ENCODE measurements around the gene CNBD2.

Gene CNBD2

GRCh38 chr20:36017048-36017951 is 48.9 kb downstream of the CNBD2 start:
- TF ChIP-seq CTCF (IDR thresholded peaks at IDR 0.05) = no peak

GRCh38 chr20:36018208-36018988 is 50.0 kb downstream of the CNBD2 start:
- no peak for TF ChIP-seq CTCF (IDR thresholded peaks at IDR 0.05)

DNA sequence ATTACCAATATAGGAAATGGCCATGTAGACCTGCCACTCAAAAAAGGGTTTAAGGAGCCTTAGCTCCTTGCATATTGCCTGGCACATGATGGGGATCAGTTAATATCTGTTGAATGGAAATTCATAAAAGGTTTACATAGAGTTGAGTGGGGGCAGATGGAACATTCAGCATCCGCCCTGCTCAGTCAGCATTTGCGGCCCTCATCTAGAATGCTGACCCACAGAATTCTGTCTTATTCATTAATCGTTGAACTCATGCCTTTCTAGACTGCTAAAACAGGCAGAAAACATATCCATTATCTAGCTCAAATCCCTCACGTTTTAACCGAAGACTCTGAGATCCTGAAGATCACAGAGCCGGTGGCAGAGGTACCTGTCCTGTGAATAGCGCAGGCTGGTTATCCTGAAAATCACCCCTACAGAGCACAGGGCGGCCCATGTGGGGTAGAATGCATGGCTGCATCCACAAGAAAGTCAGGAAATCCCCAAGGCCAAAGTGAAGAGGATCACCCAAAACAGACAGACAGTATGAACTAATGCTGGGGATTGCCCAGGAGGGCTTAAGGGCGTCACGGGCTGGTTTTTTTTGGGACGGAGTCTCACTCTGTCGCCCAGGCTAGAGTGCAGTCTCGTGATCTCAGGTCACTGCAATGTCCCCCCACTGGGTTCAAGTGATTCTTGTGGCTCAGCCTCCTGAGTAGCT is 59.9 kb downstream of the CNBD2 start:
- TF ChIP-seq CTCF (IDR thresholded peaks at IDR 0.05) = no peak

DNA sequence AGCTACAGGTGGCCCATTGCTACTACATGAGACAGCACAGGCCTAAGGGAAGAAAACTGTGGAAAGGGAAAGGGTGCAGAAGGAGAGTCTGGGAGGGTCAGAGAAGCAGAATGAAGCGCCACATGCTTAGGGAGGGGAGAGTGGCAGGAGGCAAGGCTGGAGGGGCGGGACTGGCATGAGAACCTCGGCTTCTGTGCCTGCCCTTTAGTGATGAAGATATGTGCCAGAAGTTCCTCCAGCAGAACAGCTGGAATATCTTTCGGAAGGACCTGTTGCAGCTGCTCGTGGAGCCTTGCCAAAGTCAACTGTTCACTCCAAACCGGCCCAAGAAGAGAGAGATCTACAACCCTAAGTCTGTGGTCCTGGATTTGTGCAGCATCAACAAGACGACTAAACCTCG is 61.8 kb downstream of the CNBD2 start:
- no peak for TF ChIP-seq CTCF (IDR thresholded peaks at IDR 0.05)

DNA sequence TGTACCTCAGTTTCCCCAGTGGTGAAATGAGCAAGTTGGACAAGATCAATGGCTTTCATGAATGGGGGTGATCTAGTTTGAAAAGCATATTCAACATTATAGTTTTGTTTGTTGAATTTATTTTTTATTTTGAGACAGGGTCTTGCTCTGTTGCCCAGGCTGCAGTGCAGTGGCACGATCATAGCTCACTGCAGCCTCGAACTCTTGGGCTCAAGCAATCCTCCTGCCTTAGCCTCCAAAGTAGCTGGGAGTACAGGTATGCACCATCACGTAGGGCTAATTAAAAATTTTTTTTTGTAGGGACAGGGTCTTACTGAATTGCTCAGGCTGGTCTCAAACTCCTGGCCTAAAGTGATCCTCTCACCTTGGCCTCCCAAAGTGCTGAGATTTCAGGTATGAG is 63.4 kb downstream of the CNBD2 start:
- no peak for TF ChIP-seq CTCF (IDR thresholded peaks at IDR 0.05)

DNA sequence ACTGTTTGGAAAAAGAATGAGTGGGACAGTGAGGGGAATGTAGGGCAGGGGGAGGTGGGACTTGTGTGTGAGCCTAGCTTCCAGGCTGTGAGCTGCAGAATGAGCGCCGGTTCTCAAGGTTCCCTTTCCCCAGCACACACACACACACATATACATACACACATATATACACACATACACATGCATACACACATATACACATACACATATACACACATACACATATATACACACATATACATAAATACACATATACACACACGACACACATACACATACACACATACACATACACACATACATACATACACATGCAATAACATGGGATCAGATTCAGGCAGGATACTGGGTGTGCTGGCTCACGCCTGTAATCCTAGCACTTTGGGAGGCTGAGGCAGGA is 66.5 kb downstream of the CNBD2 start:
- no peak for TF ChIP-seq CTCF (IDR thresholded peaks at IDR 0.05)

- no peak for TF ChIP-seq CTCF (IDR thresholded peaks at IDR 0.05)
Observed at GRCh38 chr20:36035745-36036144, 67.4 kb downstream of the CNBD2 start.
